ENCODE measurements around the gene PRICKLE4.

DNA sequence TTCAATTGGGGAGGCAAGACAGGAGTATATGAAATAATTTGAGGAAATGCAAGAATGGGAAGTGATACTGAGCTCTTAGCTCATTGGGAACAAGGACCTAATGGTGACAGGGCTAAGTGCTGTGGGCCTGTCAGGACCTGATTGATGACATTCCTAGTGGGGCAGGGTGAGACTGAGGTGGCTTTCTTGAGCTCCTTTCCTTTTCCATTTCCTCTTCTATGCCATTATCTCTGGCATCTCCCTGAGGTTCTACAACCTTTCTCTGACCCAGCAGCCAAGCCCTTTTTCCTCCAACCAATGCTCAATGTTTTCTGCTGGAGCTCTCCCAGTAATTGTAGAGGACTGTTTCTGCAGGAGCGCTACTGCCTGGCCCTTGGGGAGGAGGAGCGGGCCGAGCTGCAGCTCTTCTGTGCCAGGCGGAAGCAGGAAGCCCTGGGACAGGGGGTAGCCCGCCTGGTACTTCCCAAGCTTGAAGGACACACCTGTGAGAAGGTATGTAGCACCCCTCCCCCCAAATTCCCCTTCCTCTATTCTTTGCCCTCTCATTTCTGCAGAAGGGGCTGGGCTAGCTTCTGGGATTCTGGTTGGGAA, 4.1 kb downstream of the PRICKLE4 start:
- TF ChIP-seq, protein P1, sequence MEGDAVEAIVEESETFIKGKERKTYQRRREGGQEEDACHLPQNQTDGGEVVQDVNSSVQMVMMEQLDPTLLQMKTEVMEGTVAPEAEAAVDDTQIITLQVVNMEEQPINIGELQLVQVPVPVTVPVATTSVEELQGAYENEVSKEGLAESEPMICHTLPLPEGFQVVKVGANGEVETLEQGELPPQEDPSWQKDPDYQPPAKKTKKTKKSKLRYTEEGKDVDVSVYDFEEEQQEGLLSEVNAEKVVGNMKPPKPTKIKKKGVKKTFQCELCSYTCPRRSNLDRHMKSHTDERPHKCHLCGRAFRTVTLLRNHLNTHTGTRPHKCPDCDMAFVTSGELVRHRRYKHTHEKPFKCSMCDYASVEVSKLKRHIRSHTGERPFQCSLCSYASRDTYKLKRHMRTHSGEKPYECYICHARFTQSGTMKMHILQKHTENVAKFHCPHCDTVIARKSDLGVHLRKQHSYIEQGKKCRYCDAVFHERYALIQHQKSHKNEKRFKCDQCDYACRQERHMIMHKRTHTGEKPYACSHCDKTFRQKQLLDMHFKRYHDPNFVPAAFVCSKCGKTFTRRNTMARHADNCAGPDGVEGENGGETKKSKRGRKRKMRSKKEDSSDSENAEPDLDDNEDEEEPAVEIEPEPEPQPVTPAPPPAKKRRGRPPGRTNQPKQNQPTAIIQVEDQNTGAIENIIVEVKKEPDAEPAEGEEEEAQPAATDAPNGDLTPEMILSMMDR (conservative IDR thresholded peaks at IDR 0.05; ENCODE audit: low read depth, low read length): no peak
- no peak for TF ChIP-seq EZH2 (IDR thresholded peaks at IDR 0.05; ENCODE audit: borderline replicate concordance, low read depth, low read length, poor library complexity, severe bottlenecking)
